Measurements from ENCODE around the gene FHL3.
"Not testable (repeated sequence)": the region's sequence is repeated elsewhere in the genome, so short reads cannot be mapped to it uniquely, and the experiment has no call there.

The FHL3 gene

GRCh38 chr1:38032992-38033391 is 27.7 kb upstream of the FHL3 start:
- not testable (repeated sequence) for DNase-seq

- DNase-seq: no peak
Observed at GRCh38 chr1:38031513-38031866, 26.2 kb upstream of the FHL3 start.

GRCh38 chr1:38030596-38031512 is 25.5 kb upstream of the FHL3 start:
- DNase-seq: no peak

- no peak for DNase-seq
Observed at GRCh38 chr1:38029685-38030511, 24.6 kb upstream of the FHL3 start.

GRCh38 chr1:38029081-38029681 is 23.9 kb upstream of the FHL3 start:
- peak; percentile 60 for DNase-seq

- no peak for DNase-seq
Observed at GRCh38 chr1:38028671-38029070, 23.4 kb upstream of the FHL3 start.

GRCh38 chr1:38028105-38028591 is 22.8 kb upstream of the FHL3 start:
- DNase-seq: no peak

- no peak for DNase-seq
Observed at GRCh38 chr1:38027201-38028104, 22.1 kb upstream of the FHL3 start.

GRCh38 chr1:38026592-38027200 is 21.4 kb upstream of the FHL3 start:
- peak; percentile 30 for DNase-seq

GRCh38 chr1:38025664-38026063 is 20.4 kb upstream of the FHL3 start:
- DNase-seq: no peak

- no peak for DNase-seq
Observed at GRCh38 chr1:38025233-38025632, 19.9 kb upstream of the FHL3 start.

- no peak for DNase-seq
Observed at GRCh38 chr1:38022810-38023209, 17.5 kb upstream of the FHL3 start.

GRCh38 chr1:38021969-38022368 is 16.7 kb upstream of the FHL3 start:
- no peak for DNase-seq

GRCh38 chr1:38020396-38020795 is 15.1 kb upstream of the FHL3 start:
- DNase-seq: no peak

- no peak for DNase-seq
Observed at GRCh38 chr1:38018864-38019343, 13.6 kb upstream of the FHL3 start.

GRCh38 chr1:38015978-38016725 is 10.8 kb upstream of the FHL3 start:
- no peak for DNase-seq

GRCh38 chr1:38014724-38015424 is 9.6 kb upstream of the FHL3 start:
- DNase-seq: no peak

- no peak for DNase-seq
Observed at GRCh38 chr1:38014171-38014570, 8.9 kb upstream of the FHL3 start.

GRCh38 chr1:38013227-38013622 is 7.9 kb upstream of the FHL3 start:
- no peak for DNase-seq

Data from NCI-H1694 (cell line).